Endothelial cell of umbilical vein (primary cell): ENCODE data around the gene TRMT44.

ENCODE experiments used
- CTCF ChIP-seq, 2 donors: IDR thresholded peaks; 1 replicate in 1 of 2; 2 replicates in 1 of 2; pipeline ENCODE4 v1.5.1; 2011; ENCODE audit warnings: low read length in 2 of 2, mild to moderate bottlenecking in 2 of 2, moderate library complexity in 2 of 2, control low read depth in 1 of 2, inconsistent platforms in 1 of 2, low read depth in 1 of 2; ENCODE audit not compliant: insufficient read depth in 1 of 2; ENCODE audit errors: extremely low read depth in 1 of 2
- POLR2A ChIP-seq: IDR thresholded peaks from 2 replicates; pipeline ENCODE4 v1.6.1; 2012; ENCODE audit warnings: low read depth, mild to moderate bottlenecking, control low read depth, low read length
- POLR2AphosphoS5 ChIP-seq: IDR thresholded peaks from 2 replicates; pipeline ENCODE4 v1.6.1; 2012; ENCODE audit warnings: low read depth, mild to moderate bottlenecking, control low read depth, low read length, moderate library complexity; ENCODE audit not compliant: insufficient read depth

- TF ChIP-seq POLR2A (no peak), CTCF (IDR thresholded peaks at IDR 0.05; ENCODE audit: extremely low read depth in 1 of 2, insufficient read depth in 1 of 2, low read depth in 1 of 2, low read length in 2 of 2) (no peak), POLR2AphosphoS5 (no peak)
These were observed 13.3 kb upstream of the TRMT44 start for GRCh38 chr4:8427262-8427661.
